Ovary (tissue), 9 donors: ENCODE results near the gene MDGA2. TPM values are rescaled to one million over a fixed set of nuclear protein-coding genes. Genes with fewer than 3 reads are reported as not detected.

Experiments
- DNase-seq, 5 donors: peaks; one replicate each; pipeline ENCODE4 v3.0.0-alpha.2; 2019 to 2020
- H3K27ac ChIP-seq, 2 donors: fragments of 200-600 bp; one replicate each; pipeline versions ENCODE4 v1.5.1 to v1.8.0; 2019 to 2022
- H3K27me3 ChIP-seq: fragments of 200-600 bp; one replicate; pipeline ENCODE4 v1.8.0; 2022
- H3K36me3 ChIP-seq: fragments of 200-600 bp; sonication (generic); one replicate; pipeline ENCODE4 v1.5.1; 2019
- H3K4me1 ChIP-seq: one replicate; pipeline ENCODE4 v1.8.1; 2013; ENCODE audit warnings: mild to moderate bottlenecking, moderate library complexity; ENCODE audit not compliant: insufficient read depth
- H3K4me3 ChIP-seq: fragments of 200-600 bp; sonication (generic); one replicate; pipeline ENCODE4 v1.5.1; 2017
- H3K9me3 ChIP-seq, 2 donors: fragments of 200-600 bp in 1 of 2; sonication (generic) in 1 of 2; one replicate each; pipeline versions ENCODE4 v1.5.1 to v1.8.1; 2013 to 2019; ENCODE audit warnings: mild to moderate bottlenecking in 1 of 2, moderate library complexity in 1 of 2
- CTCF ChIP-seq, 3 donors: fragments of 450-650 bp in 2 of 3; fragments of 200-600 bp in 1 of 3; IDR thresholded peaks; one replicate each; pipeline versions ENCODE4 v1.5.1 to v1.8.0; 2016 to 2022; ENCODE audit warnings: antibody characterized with exemption in 3 of 3, mild to moderate bottlenecking in 1 of 3
- EP300 ChIP-seq: sonication (generic); formaldehyde crosslinking; IDR thresholded peaks from one replicate; pipeline ENCODE4 v1.6.1; 2017; ENCODE audit warnings: antibody characterized with exemption
- POLR2A ChIP-seq: fragments of 450-650 bp; IDR thresholded peaks from one replicate; pipeline ENCODE4 v1.6.1; 2017; ENCODE audit warnings: antibody characterized with exemption, mild to moderate bottlenecking, moderate library complexity
- WGBS, 3 donors: extraction: QIAGEN DNeasy Blood & Tissue Kit in 1 of 3; methylation state at CpG; one replicate each; pipeline versions ENCODE4 v1.1.5 to v1.1.7; 2013 to 2017; 5-methylcytosine and 5-hydroxymethylcytosine counted together
- intact Hi-C, 4 donors: fragments of 100-400 bp; cut with DNase I; formaldehyde crosslinking; loops; one replicate each; pipeline versions ENCODE4 v1.11.0 to v1.15.1; 2022 to 2023
- polyA plus RNA-seq, 2 donors: library from polyadenylated mRNA; stranded (reverse); fragments of 200-250 nt in 1 of 2; fragments of 350-450 nt in 1 of 2; fragmentation: Illumina TruSeq in 1 of 2; extraction: RNeasy Lipid Tissue Mini Kit (QIAGEN cat#74804) in 1 of 2; gene quantifications; one replicate each; pipeline ENCODE4 v1.2.3, GENCODE V29; 2013 to 2014
- total RNA-seq, 7 donors: library from RNA; depleted of rRNA in 2 of 7; stranded (reverse); fragments of >200 nt in 2 of 7; fragmentation: NEBNext Ultra II Directional in 3 of 7; extraction: Animal tissue kit (Norgen Biotek cat#: 25700) in 3 of 7; gene quantifications; one replicate each; pipeline versions ENCODE4 v1.1.0 to v1.2.4, GENCODE V29; 2016 to 2023
- donor health status: DM: no; HTN: no; CAD: no; lungs with moderate emphysema.
- donor health status: DM: no; HTN: no; CAD: no.
- donor health status: Bipolar disorder and iron deficiency.
- donor health status: DM: yes; HTN: yes; CAD: no.
- donor health status: DM: no; HTN: no; CAD: no.
- donor health status: DM: yes; HTN: yes; CAD: no.

The MDGA2 gene
- total and polyA plus RNA-seq, 9 donors = 0.04 to 0.26 (median 0.18) TPM; not detected in 5

GRCh38 chr14:47490353-47490752 lies 185.1 kb downstream of the MDGA2 start:
- TF ChIP-seq POLR2A = no peak
- Histone ChIP-seq H3K27ac (no peak overlapping the region), H3K27me3 (no peaks in the 10 kb centered on the region), H3K4me1 (no peaks in the 10 kb centered on the region), H3K4me3 (no peak overlapping the region), H3K36me3 (no peaks in the 10 kb centered on the region), H3K9me3 (no peaks in the 10 kb centered on the region)
- intact Hi-C loops = no loop called here
- whole genome bisulfite sequencing, 3 donors = 52 to 54% (median 54%) methylated on average over 3 of the region's 3 CpGs
- no peak for DNase-seq

DNA sequence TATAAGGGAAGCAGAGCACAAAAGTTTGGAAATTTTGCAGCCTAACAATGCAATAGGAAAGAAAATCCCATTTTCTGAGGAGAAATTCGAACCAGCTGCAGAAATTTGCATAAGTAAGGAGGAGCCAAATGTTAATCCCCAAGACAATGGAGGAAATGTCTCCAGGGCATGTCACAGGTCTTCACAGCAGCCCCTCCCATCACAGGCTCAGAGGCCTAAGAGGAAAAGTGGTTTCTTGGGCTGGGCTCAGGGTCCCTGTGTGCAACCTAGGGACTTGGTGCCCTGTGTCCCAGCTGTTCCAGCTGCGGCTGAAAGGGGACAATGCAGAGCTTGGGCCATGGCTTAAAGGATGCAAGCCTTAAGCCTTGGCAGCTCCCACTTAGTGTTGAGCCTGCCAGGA lies 190.0 kb downstream of the MDGA2 start:
- intact Hi-C loops = no loop called here
- H3K36me3 ChIP-seq = no peaks in the 10 kb centered on the region
- no peak for DNase-seq
- TF ChIP-seq EP300 (no peak), POLR2A (no peak), CTCF (IDR thresholded peaks at IDR 0.05) (no peak)
- H3K4me3 ChIP-seq = no peak overlapping the region
- WGBS, 3 donors = 80 to 91% (median 84%) methylated on average over 2 of the region's 2 CpGs
- H3K4me1 ChIP-seq = no peaks in the 10 kb centered on the region
- no peaks in the 10 kb centered on the region for H3K27me3 ChIP-seq
- H3K27ac ChIP-seq = no peak overlapping the region
- no peaks in the 10 kb centered on the region for H3K9me3 ChIP-seq

DNA sequence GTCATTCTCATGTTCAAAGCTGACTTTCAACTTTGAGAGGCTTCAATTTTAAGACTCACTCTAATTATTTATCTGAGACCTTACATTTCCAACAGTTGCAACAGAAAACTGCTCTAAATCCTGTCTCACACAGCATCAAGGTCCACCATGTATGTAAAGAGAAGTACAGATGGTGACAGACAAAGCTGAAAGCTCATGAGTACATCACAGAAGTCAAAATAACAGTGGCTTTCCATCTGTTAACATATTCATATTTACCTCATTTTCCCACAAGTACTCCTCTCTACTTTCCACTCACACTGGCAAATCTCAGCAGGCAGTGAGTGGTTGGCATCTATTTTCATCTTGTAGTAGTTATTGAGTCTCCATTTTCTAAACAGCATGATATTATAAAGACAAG lies 192.0 kb downstream of the MDGA2 start:
- no peak for TF ChIP-seq EP300
- no peak for TF ChIP-seq CTCF (IDR thresholded peaks at IDR 0.05)
- no peak for TF ChIP-seq POLR2A
- Histone ChIP-seq H3K27ac (no peak overlapping the region), H3K4me1 (no peaks in the 10 kb centered on the region), H3K4me3 (no peak overlapping the region), H3K36me3 (no peaks in the 10 kb centered on the region), H3K9me3 (no peaks in the 10 kb centered on the region), H3K27me3 (no peaks in the 10 kb centered on the region)
- no peak for DNase-seq
- intact Hi-C loops = no loop called here

- no peak overlapping the region for H3K27ac ChIP-seq
- no peak for DNase-seq
These were observed 204.3 kb downstream of the MDGA2 start for GRCh38 chr14:47471075-47471474.

DNA sequence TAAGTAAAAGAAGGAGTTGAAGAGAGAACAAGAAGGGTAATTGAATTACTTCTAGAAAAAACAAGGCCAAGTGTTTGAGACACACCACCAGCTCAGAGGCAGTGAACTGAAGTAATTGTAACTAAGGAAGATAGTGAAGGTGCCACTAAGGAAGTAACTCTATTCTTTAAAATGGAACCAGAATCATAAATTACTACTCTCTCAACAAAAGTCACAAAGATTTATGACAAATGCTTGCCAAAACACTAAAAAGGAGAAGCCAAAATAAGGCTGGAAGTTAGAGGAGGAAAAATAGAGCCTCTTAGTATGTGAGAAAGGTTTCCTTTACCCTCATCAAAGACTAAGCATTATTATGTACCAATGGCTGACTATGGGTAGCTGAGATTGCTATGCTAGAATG lies 208.5 kb downstream of the MDGA2 start:
- no peak overlapping the region for H3K4me3 ChIP-seq
- no peak for TF ChIP-seq POLR2A
- TF ChIP-seq CTCF (IDR thresholded peaks at IDR 0.05) = no peak
- no peak for TF ChIP-seq EP300
- no peaks in the 10 kb centered on the region for H3K27me3 ChIP-seq
- DNase-seq = no peak
- H3K4me1 ChIP-seq = no peaks in the 10 kb centered on the region
- no peaks in the 10 kb centered on the region for H3K36me3 ChIP-seq
- no peaks in the 10 kb centered on the region for H3K9me3 ChIP-seq
- no peak overlapping the region for H3K27ac ChIP-seq
- intact Hi-C loops = loop anchor here in 1 of 4 donors (5.0 kb wide), 1 partner anchor 160 kb away; no protein-coding TSS in a partner anchor

More at GRCh38 chr14:47471075-47471474, 204.3 kb downstream of the MDGA2 start:
- Histone ChIP-seq H3K4me3 (no peak overlapping the region), H3K9me3 (no peaks in the 10 kb centered on the region), H3K4me1 (no peaks in the 10 kb centered on the region), H3K36me3 (no peaks in the 10 kb centered on the region), H3K27me3 (no peaks in the 10 kb centered on the region)
- intact Hi-C loops = no loop called here
- WGBS, 3 donors = 41 to 44% (median 42%) methylated on average over 2 of the region's 2 CpGs
- TF ChIP-seq EP300 (no peak), POLR2A (no peak), CTCF (IDR thresholded peaks at IDR 0.05) (no peak)
